Mesothelial cell of epicardium (in vitro differentiated cells): ENCODE data around the gene ARMH2. TPM values are rescaled to one million over a fixed set of nuclear protein-coding genes. Genes with fewer than 3 reads are reported as not detected.

Source experiments
- DNase-seq, 2 experiments: peaks; one replicate each; pipeline ENCODE4 v3.0.0; 2021; ENCODE audit warnings: low spot score in 2 of 2; ENCODE audit not compliant: unreplicated experiment in 2 of 2
- H3K27ac Mint-ChIP-seq: 2 replicates; pipeline ENCODE4 v1.8.0; 2021; ENCODE audit warnings: mixed read lengths
- H3K27me3 Mint-ChIP-seq: 2 replicates; pipeline ENCODE4 v1.8.0; 2021; ENCODE audit warnings: low read depth, mixed read lengths
- H3K36me3 Mint-ChIP-seq: 2 replicates; pipeline ENCODE4 v1.8.0; 2021; ENCODE audit warnings: mixed read lengths
- H3K4me1 Mint-ChIP-seq: 2 replicates; pipeline ENCODE4 v1.8.0; 2021; ENCODE audit warnings: mixed read lengths
- H3K4me3 Mint-ChIP-seq: 2 replicates; pipeline ENCODE4 v1.8.0; 2021; ENCODE audit warnings: mild to moderate bottlenecking, moderate library complexity, mixed read lengths
- H3K9me3 Mint-ChIP-seq: 2 replicates; pipeline ENCODE4 v1.8.0; 2021; ENCODE audit warnings: mixed read lengths
- total RNA-seq: library from RNA; stranded (reverse); gene quantifications from 3 replicates; pipeline ENCODE4 v1.2.1, GENCODE V29; 2021
- TF ChIP-seq, protein P1 (sequence below): fragments of 200-600 bp; sonication (generic); IDR thresholded peaks from one replicate; pipeline ENCODE4 v1.5.0; 2021; ENCODE audit warnings: antibody characterized with exemption; ENCODE audit not compliant: unreplicated experiment

The ARMH2 gene
- total RNA-seq, 1 donor from 2014 or later = not detected

GRCh38 chr6:24763578-24763977, 35.1 kb downstream of the ARMH2 start:
- no peaks in the 10 kb centered on the region for H3K36me3 Mint-ChIP-seq
- H3K9me3 Mint-ChIP-seq = no peaks in the 10 kb centered on the region
- TF ChIP-seq, protein P1, sequence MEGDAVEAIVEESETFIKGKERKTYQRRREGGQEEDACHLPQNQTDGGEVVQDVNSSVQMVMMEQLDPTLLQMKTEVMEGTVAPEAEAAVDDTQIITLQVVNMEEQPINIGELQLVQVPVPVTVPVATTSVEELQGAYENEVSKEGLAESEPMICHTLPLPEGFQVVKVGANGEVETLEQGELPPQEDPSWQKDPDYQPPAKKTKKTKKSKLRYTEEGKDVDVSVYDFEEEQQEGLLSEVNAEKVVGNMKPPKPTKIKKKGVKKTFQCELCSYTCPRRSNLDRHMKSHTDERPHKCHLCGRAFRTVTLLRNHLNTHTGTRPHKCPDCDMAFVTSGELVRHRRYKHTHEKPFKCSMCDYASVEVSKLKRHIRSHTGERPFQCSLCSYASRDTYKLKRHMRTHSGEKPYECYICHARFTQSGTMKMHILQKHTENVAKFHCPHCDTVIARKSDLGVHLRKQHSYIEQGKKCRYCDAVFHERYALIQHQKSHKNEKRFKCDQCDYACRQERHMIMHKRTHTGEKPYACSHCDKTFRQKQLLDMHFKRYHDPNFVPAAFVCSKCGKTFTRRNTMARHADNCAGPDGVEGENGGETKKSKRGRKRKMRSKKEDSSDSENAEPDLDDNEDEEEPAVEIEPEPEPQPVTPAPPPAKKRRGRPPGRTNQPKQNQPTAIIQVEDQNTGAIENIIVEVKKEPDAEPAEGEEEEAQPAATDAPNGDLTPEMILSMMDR = no peak
- peak overlapping the region; percentile 13 for H3K27ac Mint-ChIP-seq
- H3K27me3 Mint-ChIP-seq = no peaks in the 10 kb centered on the region
- DNase-seq = no peak
- H3K4me1 Mint-ChIP-seq = peaks cover 4% of the 10 kb centered on the region
- H3K4me3 Mint-ChIP-seq = no peak overlapping the region

GRCh38 chr6:24761851-24762250, 36.9 kb downstream of the ARMH2 start:
- Mint-ChIP-seq H3K36me3 (no peaks in the 10 kb centered on the region), H3K27me3 (no peaks in the 10 kb centered on the region), H3K4me1 (peaks cover 4% of the 10 kb centered on the region), H3K9me3 (no peaks in the 10 kb centered on the region), H3K27ac (no peak overlapping the region), H3K4me3 (no peak overlapping the region)
- DNase-seq = no peak
- TF ChIP-seq, protein P1 = no peak

DNA sequence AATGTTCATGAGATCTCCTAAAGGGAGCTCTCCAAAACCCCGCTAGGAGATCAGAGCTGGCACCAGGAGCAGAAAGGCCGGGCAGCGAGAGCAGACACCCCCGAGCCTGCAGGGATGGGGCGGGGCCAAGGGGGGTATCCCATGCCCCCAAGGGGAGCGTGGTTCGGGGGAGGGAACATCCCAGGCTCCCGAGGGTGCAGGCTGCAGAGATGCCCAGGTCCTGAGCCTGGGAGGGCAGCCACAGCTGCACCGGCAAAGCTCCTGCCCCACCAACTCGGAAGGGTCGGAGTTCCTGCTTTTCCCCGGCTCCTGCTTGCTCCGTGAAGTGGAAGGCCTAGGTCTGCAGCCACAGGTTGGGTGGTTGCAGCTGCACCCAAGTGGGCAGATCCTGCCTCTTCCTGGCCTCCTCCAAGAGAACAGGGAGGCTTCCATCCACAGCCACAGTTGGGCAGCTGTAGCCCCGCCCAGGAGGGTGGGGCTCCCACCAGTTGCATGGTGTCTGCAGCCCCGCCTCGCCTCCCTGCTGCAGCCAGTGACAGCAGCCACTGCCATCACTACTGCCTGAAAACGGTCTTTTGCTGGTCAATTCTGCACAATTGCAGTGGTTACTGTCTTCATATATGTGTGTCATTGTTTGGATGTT, 37.4 kb downstream of the ARMH2 start:
- no peak for DNase-seq
- Mint-ChIP-seq H3K27me3 (no peaks in the 10 kb centered on the region), H3K27ac (no peak overlapping the region), H3K36me3 (no peaks in the 10 kb centered on the region), H3K4me1 (peaks cover 4% of the 10 kb centered on the region), H3K4me3 (no peak overlapping the region), H3K9me3 (no peaks in the 10 kb centered on the region)
- TF ChIP-seq, protein P1 = no peak

- Mint-ChIP-seq H3K4me1 (peaks cover 4% of the 10 kb centered on the region), H3K4me3 (no peak overlapping the region), H3K27me3 (no peaks in the 10 kb centered on the region), H3K27ac (no peak overlapping the region), H3K9me3 (no peaks in the 10 kb centered on the region), H3K36me3 (no peaks in the 10 kb centered on the region)
- TF ChIP-seq, protein P1 = no peak
- DNase-seq = no peak
These were observed 38.5 kb downstream of the ARMH2 start for GRCh38 chr6:24760210-24760609.

- no peak for DNase-seq
- Mint-ChIP-seq H3K4me3 (no peak overlapping the region), H3K36me3 (no peaks in the 10 kb centered on the region), H3K4me1 (peaks cover 4% of the 10 kb centered on the region), H3K27ac (no peak overlapping the region), H3K27me3 (no peaks in the 10 kb centered on the region), H3K9me3 (no peaks in the 10 kb centered on the region)
- TF ChIP-seq, protein P1 = no peak
These were observed 39.0 kb downstream of the ARMH2 start for GRCh38 chr6:24759718-24760117.
